Measurements from ENCODE around the gene WSCD2.

WSCD2 gene

DNA sequence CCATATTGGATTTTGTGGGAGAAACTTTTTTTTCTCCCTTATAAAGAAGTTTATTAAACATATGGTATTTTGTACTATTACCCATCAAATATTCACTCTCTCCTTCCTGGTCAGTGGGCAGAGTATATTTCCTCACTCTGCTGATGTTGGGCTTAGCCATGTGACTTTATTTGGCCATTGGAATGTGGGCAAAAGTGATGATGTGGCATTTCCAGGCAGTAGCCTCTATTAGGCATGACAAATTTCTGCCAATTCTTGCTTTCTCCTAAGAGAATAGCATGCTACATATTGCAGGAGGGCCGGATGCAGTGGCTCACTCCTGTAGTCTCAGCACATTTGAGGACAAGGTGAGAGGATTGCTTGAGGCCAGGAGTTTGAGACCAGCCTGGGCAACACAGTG is 24.4 kb upstream of the WSCD2 start:
- H3K4me3 ChIP-seq (ENCODE audit: low read depth, low read length) = no peak overlapping the region
- DNase-seq (ENCODE audit: low read depth) = no peak
- TF ChIP-seq, protein P1, sequence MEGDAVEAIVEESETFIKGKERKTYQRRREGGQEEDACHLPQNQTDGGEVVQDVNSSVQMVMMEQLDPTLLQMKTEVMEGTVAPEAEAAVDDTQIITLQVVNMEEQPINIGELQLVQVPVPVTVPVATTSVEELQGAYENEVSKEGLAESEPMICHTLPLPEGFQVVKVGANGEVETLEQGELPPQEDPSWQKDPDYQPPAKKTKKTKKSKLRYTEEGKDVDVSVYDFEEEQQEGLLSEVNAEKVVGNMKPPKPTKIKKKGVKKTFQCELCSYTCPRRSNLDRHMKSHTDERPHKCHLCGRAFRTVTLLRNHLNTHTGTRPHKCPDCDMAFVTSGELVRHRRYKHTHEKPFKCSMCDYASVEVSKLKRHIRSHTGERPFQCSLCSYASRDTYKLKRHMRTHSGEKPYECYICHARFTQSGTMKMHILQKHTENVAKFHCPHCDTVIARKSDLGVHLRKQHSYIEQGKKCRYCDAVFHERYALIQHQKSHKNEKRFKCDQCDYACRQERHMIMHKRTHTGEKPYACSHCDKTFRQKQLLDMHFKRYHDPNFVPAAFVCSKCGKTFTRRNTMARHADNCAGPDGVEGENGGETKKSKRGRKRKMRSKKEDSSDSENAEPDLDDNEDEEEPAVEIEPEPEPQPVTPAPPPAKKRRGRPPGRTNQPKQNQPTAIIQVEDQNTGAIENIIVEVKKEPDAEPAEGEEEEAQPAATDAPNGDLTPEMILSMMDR (IDR thresholded peaks at IDR 0.05; ENCODE audit: control insufficient read depth, extremely low read depth, insufficient read depth) = no peak

DNA sequence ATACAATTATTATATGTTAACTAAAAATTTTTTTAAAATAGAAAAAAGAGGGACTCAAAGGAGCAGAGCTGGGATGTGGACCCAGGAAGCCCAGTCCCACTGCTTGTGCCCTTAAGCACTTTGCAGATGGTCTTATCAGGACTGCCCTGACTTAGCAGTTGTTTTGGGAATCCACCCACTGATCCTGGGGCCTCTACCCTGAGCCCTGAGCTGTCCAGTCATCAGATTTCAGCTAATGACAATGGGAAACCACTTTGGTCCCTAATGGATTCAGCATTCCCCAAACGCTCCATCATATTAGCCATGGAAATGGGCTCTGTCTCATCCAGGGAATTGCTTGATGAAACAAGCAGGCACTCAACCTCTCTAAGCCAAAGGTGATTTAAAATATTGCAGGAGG is 22.5 kb upstream of the WSCD2 start:
- no peak overlapping the region for H3K4me3 ChIP-seq (ENCODE audit: low read depth, low read length)
- DNase-seq (ENCODE audit: low read depth) = no peak
- TF ChIP-seq, protein P1 (IDR thresholded peaks at IDR 0.05; ENCODE audit: control insufficient read depth, extremely low read depth, insufficient read depth) = no peak

DNA sequence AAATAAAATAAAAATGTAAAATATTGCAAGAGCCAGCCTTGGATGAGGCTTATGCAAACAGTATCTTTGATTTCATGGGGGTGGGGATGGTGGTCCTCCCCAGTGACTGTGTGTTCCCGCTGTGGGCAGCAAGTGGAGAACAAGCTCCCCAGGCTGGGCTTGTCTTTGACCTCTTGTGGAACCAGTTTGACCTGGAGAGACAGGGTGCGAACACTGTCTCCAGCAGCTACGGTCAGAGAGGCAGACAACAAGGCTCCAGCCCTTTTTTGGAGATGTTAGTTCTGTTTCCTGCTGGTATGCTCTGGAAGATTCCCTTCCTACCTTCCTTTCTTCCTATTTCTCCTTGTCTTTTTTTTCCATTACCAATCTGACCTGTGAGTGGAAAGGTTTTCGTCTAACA is 21.8 kb upstream of the WSCD2 start:
- no peak overlapping the region for H3K4me3 ChIP-seq (ENCODE audit: low read depth, low read length)
- TF ChIP-seq, protein P1 (IDR thresholded peaks at IDR 0.05; ENCODE audit: control insufficient read depth, extremely low read depth, insufficient read depth) = no peak
- no peak for DNase-seq (ENCODE audit: low read depth)

DNA sequence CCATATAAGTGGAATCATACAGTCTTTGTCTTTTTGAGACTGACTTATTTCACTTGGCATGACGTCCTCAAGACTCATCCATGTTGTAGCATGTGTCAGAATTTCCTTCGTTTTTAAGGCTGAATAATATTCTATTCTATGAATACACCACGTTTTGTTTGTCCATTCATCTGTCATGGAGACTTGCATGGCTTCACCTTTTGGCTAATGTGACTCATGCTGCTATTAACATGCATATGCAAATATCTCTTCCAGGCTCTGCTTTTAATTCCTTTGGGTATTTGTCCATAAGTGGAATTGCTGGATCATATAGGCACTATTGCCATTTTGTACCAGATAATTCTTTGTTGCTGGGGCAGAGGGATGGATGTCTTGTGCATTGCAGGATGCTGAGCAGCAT is 19.6 kb upstream of the WSCD2 start:
- no peak for DNase-seq (ENCODE audit: low read depth)
- H3K4me3 ChIP-seq (ENCODE audit: low read depth, low read length) = no peak overlapping the region
- TF ChIP-seq, protein P1 (IDR thresholded peaks at IDR 0.05; ENCODE audit: control insufficient read depth, extremely low read depth, insufficient read depth) = no peak

DNA sequence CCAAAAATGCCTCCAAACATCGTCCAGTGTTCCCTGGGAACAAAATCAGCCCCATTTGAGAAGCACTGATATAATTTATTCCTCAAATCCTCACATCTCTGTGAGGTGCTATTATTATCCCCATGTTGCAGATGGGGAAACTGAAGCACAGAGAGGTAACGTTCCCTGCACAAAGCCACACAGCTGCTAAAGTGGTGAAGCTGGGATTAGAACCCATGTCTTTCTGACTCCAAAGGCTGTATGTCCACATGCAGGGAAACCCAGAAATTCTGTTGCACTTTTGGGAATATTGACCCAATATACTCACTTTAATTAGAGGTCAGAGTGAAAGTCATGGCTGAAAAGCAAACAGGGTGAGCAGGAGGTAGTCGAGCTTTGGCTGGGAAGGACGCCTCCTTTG is 19.1 kb upstream of the WSCD2 start:
- no peak overlapping the region for H3K4me3 ChIP-seq (ENCODE audit: low read depth, low read length)
- TF ChIP-seq, protein P1 (IDR thresholded peaks at IDR 0.05; ENCODE audit: control insufficient read depth, extremely low read depth, insufficient read depth) = no peak
- DNase-seq (ENCODE audit: low read depth) = no peak

DNA sequence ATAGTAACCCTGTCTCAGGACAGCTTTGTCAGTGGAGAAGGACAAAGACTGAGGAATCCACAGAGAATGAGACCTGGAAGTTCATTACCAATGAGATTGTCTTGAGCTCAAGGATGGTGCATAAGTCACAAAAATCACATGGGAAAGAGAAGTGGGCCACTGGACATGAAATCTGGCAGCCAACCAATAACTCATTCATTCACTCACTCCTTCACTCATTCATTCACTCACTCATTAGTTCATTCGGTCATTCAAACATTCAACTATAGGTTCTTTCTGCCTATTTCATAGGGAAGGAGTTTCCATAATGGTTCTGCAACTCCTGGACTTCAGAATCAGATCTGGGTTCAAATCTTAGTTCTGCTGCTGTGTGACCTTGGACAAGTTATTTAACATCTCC is 18.2 kb upstream of the WSCD2 start:
- TF ChIP-seq, protein P1 (IDR thresholded peaks at IDR 0.05; ENCODE audit: control insufficient read depth, extremely low read depth, insufficient read depth) = no peak
- DNase-seq (ENCODE audit: low read depth) = no peak
- no peak overlapping the region for H3K4me3 ChIP-seq (ENCODE audit: low read depth, low read length)

DNA sequence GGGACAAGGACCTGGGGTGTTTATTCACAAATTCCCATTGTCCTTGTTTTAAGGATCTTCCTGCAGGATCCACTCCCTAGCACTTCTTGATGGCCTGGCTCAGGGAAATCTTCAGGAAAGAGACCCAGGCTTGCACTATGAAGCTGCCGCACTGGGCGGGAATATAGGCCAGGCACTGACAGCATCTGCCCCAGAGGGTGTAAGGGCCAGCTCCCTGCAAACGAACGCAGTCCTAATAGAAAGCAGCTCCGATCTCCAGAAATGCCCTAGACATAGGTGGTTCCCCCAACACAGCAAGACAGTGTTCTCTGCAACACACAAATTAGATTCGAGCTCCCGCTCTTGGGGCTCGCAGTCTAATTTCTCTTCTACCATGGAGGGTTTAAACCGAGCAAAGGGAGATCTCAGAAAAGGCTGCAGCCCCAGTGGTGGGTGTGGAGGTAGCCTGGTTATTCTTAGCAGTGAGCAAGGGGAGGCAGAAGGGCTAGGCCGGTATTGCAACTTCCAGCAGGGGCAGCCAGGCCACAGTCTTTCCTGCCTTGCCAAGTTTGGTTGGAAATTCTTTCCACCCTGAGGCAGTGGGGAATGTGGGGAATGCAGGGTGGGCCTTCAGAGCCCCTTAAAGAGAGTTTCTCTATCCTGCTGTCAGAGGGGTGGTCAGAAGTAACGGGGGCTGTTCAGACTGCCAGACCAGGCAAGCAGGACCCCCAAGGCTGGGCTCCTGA is 16.1 kb upstream of the WSCD2 start:
- TF ChIP-seq, protein P1 (IDR thresholded peaks at IDR 0.05; ENCODE audit: control insufficient read depth, extremely low read depth, insufficient read depth) = no peak
- no peak overlapping the region for H3K4me3 ChIP-seq (ENCODE audit: low read depth, low read length)
- DNase-seq (ENCODE audit: low read depth) = no peak

All from LNCaP clone FGC (cell line).